OCI-LY3 (cell line): ENCODE measurements around the gene SPP2.

Experiments
- CTCF ChIP-seq: fragments of 200-600, 300-600 bp; sonication (generic); IDR thresholded peaks from 2 replicates; pipeline ENCODE4 v1.5.1; 2014; ENCODE audit warnings: antibody characterized with exemption, low read length, low read depth
- EZH2phosphoT487 ChIP-seq: fragments of 200-600 bp; shearing (Covaris generic); IDR thresholded peaks from 2 replicates; pipeline ENCODE4 v1.6.1; 2018; ENCODE audit warnings: antibody characterized with exemption, mixed run types, low read depth

DNA sequence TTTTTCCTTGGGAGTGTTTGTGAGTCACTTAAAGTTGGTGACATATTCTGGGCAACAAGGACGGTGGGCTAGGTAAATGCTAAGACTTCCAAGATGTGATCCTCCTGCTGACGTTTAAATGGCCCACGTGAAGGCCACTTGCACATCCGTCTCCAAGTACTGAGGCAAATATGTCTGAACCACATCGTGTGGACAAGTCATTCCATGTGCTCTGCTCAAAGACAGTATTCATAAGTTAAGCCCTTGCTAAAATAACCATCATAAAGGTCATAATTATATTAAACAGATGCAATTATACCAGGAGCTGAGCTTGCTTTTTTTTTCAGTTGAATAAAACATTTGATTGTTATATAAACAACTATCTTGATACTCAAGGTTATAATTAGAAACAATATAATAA lies 44.8 kb downstream of the SPP2 start:
- TF ChIP-seq EZH2phosphoT487: no peak
- no peak for TF ChIP-seq CTCF
